Fibroblast of villous mesenchyme (primary cell): ENCODE results near the gene ERP44. TPM values are rescaled to one million over a fixed set of nuclear protein-coding genes. Genes with fewer than 3 reads are reported as not detected.

ENCODE experiments used
- DNase-seq: peaks from one replicate; pipeline ENCODE4 v3.0.0-alpha.2; 2010; ENCODE audit warnings: low read depth
- H3K4me3 ChIP-seq: 2 replicates; pipeline ENCODE4 v1.5.1; 2011; ENCODE audit warnings: low read depth, mild to moderate bottlenecking, low read length
- total RNA-seq: library from RNA; depleted of rRNA; stranded (reverse); fragments of >200 nt; gene quantifications from 2 replicates; pipeline ENCODE4 v1.2.3, GENCODE V29; 2012
- TF ChIP-seq, protein P1 (sequence below): IDR thresholded peaks from 2 replicates; pipeline ENCODE4 v1.5.1; 2012; ENCODE audit warnings: low read depth, mild to moderate bottlenecking, low read length; ENCODE audit not compliant: insufficient read depth

Gene ERP44
- total RNA-seq, 1 donor, result 22.0 TPM

DNA sequence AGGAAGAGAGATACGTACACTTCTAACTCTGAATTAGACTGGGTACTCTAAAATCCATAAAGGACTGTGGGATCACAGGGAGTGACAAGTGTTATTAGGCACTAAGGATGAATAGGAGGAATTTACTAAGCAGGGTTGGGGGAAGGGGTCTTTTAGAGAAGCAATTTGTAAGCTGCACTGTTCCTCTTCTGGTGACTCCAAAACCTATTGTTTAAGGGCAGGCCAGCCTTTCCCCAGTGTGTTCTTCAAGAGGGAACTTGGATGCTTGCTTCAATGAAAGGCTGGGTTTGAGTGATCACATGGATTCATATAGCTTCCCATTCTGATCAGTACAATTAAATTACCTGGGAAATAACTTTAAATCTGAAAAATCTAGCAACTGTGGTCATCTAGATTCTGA is 120.6 kb downstream of the ERP44 start:
- DNase-seq, result no peak
- no peak overlapping the region for H3K4me3 ChIP-seq
- TF ChIP-seq, protein P1, sequence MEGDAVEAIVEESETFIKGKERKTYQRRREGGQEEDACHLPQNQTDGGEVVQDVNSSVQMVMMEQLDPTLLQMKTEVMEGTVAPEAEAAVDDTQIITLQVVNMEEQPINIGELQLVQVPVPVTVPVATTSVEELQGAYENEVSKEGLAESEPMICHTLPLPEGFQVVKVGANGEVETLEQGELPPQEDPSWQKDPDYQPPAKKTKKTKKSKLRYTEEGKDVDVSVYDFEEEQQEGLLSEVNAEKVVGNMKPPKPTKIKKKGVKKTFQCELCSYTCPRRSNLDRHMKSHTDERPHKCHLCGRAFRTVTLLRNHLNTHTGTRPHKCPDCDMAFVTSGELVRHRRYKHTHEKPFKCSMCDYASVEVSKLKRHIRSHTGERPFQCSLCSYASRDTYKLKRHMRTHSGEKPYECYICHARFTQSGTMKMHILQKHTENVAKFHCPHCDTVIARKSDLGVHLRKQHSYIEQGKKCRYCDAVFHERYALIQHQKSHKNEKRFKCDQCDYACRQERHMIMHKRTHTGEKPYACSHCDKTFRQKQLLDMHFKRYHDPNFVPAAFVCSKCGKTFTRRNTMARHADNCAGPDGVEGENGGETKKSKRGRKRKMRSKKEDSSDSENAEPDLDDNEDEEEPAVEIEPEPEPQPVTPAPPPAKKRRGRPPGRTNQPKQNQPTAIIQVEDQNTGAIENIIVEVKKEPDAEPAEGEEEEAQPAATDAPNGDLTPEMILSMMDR, result no peak

DNA sequence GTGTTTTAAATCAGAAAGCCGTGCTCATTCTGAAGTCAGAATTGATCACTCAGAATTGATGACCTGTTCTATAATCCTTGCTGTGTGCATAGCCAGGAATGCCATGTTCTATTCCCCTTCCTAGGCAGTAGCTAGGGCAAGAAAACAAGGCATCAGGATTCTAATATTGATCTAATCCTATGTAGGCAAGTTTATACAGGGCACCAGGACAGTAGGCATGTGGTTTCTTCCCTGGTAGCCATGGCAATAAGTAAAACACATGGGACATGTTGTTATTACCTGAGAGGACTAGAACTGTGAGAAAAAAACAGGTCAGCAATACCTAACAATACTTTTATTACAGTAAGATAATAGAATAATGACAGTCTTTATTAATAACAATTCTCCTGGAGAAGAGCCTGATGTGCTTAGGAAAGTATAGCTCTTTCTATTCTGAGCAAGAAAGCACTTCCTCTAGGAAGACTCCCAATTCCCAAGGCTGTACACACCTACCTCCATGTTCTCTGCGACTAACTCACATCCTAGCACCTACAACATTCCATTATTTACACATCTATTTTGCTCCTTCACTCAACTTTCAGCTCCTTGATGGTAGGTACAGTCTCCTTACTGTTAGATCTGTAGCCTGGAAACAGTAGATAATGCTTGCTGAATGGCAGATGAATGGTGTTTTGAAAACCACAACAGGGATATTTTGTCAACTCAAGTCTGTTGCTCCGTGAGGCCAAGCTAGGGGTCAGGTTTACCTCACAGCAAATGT is 121.6 kb downstream of the ERP44 start:
- peak; percentile 5 for DNase-seq
- no peak overlapping the region for H3K4me3 ChIP-seq
- TF ChIP-seq, protein P1, result no peak

DNA sequence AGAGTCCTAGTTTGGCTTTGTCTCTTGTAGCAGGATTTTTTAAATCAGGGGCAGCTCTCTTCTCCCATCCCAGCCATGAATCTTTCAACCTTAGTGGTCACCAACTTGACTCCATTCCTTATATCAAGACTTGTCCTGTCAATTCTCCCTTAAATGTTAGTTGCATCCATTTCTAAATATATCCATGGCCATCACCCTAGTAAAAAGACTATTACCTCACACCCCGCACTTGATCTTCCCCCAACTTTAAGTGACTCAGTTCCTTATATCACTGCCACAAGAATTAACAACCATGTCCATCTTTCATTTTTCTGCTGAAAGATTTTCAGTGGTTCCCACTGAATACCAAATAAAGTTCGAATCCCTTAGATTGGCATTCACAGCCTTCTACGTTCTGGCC is 125.3 kb downstream of the ERP44 start:
- TF ChIP-seq, protein P1, result no peak
- no peak for DNase-seq

DNA sequence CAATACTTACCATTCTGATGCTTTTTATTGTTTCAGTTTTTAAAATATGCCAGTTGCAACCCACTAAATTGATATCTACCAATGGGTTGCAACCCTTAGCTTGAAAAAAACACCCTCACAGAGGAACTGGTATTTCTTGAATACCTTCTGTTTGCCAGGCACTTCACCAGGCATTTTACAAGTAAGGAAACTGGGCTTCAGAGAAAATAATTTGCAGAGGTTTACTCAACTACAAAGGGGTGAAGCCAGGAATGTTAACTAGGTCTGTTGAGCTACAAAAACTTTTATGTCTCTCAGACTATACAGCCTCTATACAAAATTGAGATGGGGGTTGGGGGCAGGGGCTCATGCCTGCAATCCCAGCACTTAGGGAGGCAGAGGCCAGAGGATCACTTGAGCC is 127.4 kb downstream of the ERP44 start:
- TF ChIP-seq, protein P1, result no peak
- H3K4me3 ChIP-seq, result no peak overlapping the region
- no peak for DNase-seq

More for the DNA sequence above, 125.3 kb downstream of the ERP44 start:
- H3K4me3 ChIP-seq, result no peak overlapping the region

DNA sequence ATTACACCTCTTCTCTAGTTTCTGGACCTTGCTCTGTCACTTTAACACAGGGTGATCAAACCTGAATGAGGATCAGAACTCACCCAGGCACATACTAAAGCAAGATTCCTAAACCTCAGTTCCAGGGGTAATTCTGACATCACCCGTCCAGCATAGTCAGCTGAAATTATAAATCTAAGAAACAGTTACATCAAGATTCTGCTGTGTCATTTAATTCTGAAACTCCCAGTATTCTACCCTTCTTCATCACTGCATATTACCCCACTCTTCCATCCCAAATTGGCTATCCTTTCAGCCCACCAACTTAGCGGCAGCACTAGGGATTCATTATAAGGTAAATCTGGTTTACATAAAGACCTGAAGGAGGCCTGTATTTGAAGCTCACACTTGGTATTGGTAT is 128.3 kb downstream of the ERP44 start:
- DNase-seq, result no peak
- TF ChIP-seq, protein P1, result no peak
- no peak overlapping the region for H3K4me3 ChIP-seq

DNA sequence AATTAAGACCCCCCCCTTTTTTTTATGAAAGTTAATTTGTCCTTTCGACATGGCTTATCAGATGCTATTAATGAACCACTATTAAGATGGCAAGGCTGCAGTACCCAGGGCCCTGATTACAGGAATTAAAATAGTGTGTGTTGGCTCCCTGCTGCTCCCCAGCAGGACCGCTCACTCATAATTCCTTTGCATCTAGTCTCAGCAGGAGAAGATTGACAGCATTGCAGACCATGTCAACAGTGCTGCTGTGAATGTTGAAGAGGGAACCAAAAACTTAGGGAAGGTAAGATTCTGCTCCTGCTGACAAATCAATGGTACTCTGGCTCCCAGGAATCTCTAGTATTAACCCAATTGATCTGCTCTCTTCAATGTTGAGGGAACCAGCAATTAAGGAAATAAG is 131.3 kb downstream of the ERP44 start:
- no peak overlapping the region for H3K4me3 ChIP-seq
- DNase-seq, result no peak
- TF ChIP-seq, protein P1, result no peak

DNA sequence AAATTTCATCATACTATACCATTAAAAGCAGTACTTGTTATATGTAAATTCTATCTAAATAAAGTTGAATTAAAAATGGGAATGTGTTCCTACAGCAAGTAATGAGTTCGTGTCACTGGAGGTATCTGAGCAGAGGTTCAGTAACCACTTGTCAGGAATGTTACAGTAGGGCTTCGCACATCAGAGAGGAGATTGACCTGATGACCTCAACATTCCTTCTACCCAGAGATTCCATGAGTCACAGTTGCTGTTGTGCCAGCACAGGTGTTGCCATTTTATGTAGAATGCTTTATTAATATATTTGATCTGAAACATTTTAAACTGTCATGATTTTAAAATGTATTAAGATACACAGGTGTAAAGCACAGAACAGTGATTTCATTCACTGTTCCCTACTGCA is 132.1 kb downstream of the ERP44 start:
- no peak overlapping the region for H3K4me3 ChIP-seq
- TF ChIP-seq, protein P1, result no peak
- peak; percentile 14 for DNase-seq
